HG03280 (cell line): ENCODE results near the gene LTBP4.
"Not testable (repeated sequence)": the region's sequence is repeated elsewhere in the genome, so short reads cannot be mapped to it uniquely, and the experiment has no call there.

Source experiments
- ATAC-seq: cut with Tn5 transposase; IDR thresholded peaks from one replicate; pipeline ENCODE4 v1.9.1; 2021; ENCODE audit warnings: mild to moderate bottlenecking, moderate library complexity; ENCODE audit not compliant: unreplicated experiment

The LTBP4 gene

GRCh38 chr19:40627486-40628279 lies 26.5 kb downstream of the LTBP4 start:
- ATAC-seq, result no peak

- no peak for ATAC-seq
Measured at GRCh38 chr19:40629346-40629745, 28.2 kb downstream of the LTBP4 start.

- ATAC-seq, result no peak
Measured at GRCh38 chr19:40630571-40631160, 29.5 kb downstream of the LTBP4 start.

- ATAC-seq, result no peak
Measured at GRCh38 chr19:40632311-40633036, 31.3 kb downstream of the LTBP4 start.

DNA sequence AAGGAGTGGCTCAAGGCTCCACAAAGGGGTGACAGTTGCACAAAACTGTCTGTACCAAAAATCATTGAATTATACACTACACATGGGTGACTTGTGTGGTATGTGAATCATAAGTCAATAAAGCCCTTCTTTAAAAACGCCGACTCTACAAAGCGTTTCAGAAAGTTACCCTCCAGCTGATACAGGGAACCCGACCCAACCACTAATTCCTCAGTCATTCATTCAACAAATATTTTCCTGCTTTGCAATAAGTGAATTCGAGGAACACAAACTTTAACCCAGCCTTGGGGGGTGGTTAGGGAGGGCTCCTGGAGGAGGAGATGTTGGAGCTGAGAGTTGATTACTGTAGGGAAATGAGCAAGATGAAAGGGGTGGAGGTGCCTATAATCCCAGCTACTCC lies 32.0 kb downstream of the LTBP4 start:
- no peak for ATAC-seq

GRCh38 chr19:40638327-40638726 lies 37.2 kb downstream of the LTBP4 start:
- no peak for ATAC-seq

DNA sequence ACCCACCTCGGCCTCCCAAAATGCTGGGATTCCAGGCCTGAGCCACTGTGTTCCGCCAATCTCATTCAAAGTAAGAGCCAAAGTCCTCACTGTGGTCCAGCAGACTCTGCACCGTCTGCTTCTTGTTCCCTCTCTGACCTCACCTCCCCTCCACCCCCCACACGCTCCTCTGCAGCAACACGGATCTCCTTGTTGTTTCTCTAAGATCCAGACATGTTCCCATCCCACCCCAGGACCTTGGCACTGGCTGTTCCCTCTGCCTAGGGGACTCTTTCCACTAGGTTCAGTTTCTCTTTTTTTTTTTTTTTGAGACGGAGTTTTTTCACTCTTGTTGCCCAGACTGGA lies 38.4 kb downstream of the LTBP4 start:
- ATAC-seq, result no peak

DNA sequence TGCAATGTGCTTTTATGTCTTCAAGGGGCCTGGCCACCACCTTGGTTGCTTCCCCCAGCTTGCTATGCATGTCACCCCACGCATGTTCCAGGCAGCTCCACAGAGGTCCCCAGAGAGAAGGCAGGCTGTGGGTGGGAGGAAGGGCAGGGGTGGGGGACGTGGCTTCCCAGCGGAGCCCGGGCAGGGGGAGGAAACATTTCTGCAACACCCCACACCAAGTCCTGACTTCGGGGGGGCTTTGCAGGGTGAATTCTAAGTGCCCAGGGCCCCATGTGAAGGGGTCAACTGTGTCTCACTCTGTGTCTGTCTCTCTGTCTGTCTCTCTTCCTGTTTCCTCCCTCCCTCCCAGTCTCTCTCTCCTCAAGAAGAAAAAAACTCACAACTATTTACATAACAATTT lies 39.6 kb downstream of the LTBP4 start:
- ATAC-seq, result no peak

GRCh38 chr19:40641281-40641680 lies 40.1 kb downstream of the LTBP4 start:
- no peak for ATAC-seq

DNA sequence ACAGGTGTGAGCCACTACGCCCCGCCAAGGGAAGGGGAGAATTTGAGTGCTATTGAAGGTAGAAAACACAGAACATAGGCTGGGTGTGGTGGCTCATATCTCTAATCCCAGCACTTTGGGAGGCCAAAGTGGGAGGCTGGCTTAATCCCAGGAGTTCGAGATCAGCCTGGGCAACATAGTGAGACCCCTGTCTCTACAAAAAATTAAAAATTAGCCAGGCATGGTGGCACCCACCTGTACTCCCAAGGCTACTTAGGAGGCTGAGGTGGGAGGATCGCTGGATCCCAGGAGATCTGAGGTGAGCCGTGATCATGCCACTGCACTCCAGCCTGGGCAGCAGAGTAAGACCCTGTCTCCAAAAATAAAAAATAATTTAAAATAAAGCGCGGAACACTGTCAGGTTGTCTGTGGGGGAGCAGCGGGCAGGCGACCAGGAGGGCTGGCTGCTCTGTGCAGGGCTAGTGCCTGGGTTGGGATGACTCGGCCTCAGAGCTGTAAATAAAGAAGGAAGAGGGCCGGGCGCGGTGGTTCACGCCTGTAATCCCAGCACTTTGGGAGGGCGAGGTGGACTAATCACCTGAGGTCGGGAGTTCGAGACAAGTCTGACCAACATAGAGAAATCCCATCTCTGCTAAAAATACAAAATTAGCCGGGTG lies 41.0 kb downstream of the LTBP4 start:
- no peak for ATAC-seq

DNA sequence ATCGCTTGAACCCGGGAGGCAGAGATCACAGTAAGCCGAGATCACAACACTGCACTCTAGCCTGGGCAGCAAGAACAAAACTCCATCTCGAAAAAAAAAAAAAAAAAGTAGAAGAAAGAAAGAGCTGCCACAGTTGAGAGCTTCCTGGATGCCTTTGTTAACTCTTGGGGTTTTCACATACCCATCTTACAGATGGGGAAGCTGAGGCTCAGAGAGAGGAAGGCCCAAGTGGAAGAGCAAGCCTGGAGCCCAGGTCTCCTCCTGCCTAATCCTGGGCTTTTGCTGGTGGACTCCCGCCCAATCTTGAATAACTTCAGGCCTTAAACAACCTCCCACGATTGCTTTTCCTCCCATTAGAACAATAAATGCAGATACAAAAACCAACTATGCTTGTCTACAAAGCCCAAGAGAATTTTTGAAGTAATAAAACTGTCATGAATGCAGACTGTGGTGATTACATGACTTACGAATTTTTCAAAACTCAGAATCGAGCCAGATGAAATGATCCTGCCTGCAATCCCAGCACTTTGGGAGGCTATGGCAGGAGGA lies 41.7 kb downstream of the LTBP4 start:
- ATAC-seq, result no peak

DNA sequence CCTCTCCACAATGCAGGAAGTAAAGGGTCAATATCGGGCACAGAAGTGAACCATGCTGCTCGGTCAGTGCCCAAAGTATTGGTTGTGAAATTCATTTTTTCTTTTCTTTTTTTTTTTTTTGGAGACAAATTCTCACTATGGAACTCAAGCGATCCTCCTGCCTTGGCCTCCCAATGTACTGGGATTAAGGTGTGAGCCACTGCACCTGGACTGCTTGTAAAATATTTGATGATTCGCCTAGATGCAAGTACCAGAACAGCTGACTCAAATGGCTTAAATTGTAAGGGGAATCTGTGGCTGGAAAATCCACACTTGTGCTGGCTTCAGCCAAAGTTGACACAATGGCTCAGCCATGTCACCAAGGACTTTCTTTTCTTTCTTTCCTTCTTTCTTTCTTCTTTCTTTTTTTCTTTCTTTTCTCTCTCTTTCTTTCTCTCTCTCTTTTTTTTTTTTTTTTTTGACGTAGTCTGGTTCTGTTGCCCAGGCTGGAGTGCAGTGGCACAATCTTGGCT lies 45.6 kb downstream of the LTBP4 start:
- ATAC-seq, result no peak

GRCh38 chr19:40649903-40650675 lies 48.9 kb downstream of the LTBP4 start:
- ATAC-seq, result not testable (repeated sequence)

GRCh38 chr19:40650749-40651305 lies 49.7 kb downstream of the LTBP4 start:
- ATAC-seq, result no peak

DNA sequence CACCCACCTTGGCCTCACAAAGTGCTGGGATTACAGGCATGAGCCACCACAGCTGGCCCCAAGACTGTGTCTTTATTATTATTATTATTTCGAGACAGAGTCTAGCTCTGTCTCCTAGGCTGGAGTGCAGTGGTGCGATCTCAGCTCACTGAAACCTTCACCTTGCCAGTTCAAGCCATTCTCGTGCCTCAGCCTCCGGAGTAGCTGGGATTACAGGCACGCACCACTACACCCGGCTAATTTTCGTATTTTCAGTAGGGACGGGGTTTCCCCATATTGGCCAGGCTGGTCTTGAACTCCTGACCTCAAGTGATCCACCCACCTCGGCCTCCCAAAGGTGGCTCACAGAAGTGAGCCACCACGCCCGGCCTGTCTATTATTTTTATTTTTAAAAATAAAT lies 51.1 kb downstream of the LTBP4 start:
- not testable (repeated sequence) for ATAC-seq

- not testable (repeated sequence) for ATAC-seq
Measured at GRCh38 chr19:40655684-40656083, 54.5 kb downstream of the LTBP4 start.

- no peak for ATAC-seq
Measured at GRCh38 chr19:40658031-40658430, 56.9 kb downstream of the LTBP4 start.

DNA sequence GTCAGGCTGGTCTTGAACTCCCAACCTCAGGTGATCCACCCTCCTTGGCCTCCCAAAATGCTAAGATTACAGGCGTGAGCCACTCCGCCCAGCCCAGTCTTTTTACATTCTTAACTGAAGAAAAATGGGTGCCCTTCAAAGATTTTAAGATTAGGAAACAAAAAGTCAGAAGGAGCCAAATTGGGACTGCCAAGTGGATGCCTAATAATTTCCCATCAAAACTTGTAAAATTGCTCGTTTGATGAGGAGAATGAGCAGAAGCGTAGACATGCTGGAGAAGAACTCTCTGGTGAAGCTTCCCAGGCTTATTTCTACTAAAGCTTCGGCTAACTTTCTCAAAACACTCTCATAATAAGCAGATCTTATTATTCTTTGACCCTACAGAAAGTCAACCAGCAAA lies 57.9 kb downstream of the LTBP4 start:
- no peak for ATAC-seq

- no peak for ATAC-seq
Measured at GRCh38 chr19:40659566-40659965, 58.4 kb downstream of the LTBP4 start.

- no peak for ATAC-seq
Measured at GRCh38 chr19:40661616-40662015, 60.4 kb downstream of the LTBP4 start.
